Measurements from ENCODE around the gene PAPPA.

The PAPPA gene

GRCh38 chr9:116345393-116345792, 191.8 kb downstream of the PAPPA start:
- no peak for DNase-seq (ENCODE audit: low read depth in 2 of 2)

GRCh38 chr9:116345817-116346216, 192.2 kb downstream of the PAPPA start:
- no peak for DNase-seq (ENCODE audit: low read depth in 2 of 2)

DNA sequence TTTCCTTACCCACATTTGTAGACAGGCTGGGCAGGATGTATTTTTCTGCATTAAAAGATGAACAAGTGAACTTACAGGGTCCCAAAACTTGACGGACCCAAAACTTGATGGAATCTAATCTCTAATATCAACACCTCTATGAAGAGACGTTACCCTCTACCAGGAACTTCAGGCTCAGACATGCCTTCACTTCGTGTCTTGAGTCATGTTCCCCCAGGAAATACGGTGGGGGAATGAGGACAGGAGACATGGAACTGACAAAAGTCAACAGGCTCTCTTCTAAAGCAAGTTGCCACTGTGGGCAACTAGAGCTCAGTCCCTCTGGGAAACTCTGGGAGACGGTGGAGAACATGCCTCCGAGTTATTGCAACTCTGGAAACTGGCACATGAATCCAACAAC, 196.1 kb downstream of the PAPPA start:
- no peak for DNase-seq (ENCODE audit: low read depth in 2 of 2)

GRCh38 chr9:116350213-116350612, 196.6 kb downstream of the PAPPA start:
- DNase-seq (ENCODE audit: low read depth in 2 of 2) = no peak

- DNase-seq (ENCODE audit: low read depth in 2 of 2) = no peak
Observed at GRCh38 chr9:116352958-116353357, 199.4 kb downstream of the PAPPA start.

DNA sequence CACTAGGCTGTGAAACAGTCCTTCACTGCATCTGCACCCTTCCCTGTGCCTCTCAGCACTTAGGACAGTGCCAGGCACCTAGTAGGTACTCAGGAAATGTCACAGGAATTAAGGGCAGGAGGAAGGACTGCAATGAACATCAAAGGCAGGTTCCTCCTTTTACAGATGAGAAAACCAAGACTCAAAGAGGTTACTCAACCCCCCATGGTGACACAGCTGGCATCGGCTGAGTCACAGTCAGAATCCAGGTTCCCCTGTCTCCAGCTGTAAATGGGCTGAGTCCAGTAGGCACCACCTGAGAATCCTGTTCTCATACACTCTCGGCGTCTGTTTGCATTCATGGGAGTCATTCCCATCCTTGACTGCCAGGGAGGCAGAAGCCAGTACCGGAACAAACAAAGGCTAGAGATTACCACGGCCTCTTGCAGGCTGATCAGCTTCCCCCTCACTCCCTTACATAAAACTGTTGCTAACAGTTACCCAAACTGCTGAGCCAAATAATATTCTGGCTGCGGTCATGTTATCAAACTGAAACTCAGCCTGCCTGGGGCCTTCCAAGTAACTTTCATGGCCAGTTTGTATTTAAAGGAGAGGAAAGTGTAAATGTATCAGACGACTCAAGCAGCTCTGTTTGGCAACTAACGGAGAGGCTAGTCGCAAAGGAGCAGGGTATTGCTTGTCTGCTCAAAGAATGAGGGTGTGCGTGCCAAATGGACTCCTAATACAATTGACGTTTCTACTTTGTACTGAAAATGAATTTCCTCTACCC, 201.7 kb downstream of the PAPPA start:
- no peak for DNase-seq (ENCODE audit: low read depth in 2 of 2)

DNA sequence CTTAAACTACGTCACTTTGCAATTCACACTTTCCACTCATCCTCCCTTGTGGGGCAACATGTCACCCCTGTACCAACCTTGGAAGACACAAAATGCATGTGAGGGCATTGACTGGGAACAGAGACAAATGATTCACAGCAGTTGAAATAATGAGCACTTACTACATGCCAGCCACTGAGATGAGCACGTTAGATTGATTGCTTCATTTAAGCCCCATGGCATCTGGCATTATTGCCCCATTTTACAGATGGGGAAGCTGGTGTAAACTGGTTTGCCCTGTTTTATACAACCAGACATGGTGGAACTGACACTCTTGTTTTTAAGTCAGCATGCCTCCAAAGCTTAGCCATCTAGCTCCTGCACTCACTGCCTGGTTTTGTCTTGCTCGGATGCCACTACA, 204.7 kb downstream of the PAPPA start:
- no peak for DNase-seq (ENCODE audit: low read depth in 2 of 2)

DNA sequence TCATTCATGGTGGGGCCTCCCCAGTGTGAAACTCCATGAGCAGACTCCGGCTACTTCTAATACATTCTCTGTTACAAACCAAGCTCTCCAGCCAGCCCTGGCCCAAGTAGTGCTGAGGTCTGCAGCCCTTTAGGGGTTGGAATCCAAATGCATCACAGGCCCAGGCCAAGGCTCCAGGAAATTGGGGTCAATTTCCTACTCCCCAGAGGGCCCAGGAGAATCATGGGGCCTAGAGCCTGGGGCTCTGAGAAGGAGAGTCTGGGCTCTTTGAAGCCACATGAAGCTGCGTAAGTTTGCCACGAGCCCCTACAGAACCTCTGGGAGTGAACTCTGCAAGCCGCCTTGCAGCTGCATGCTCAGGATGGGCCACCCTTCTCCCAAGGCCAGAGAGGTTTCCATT, 206.4 kb downstream of the PAPPA start:
- DNase-seq (ENCODE audit: low read depth in 2 of 2) = no peak

GRCh38 chr9:116360989-116361388, 207.4 kb downstream of the PAPPA start:
- DNase-seq (ENCODE audit: low read depth in 2 of 2) = no peak

GRCh38 chr9:116361547-116361946, 208.0 kb downstream of the PAPPA start:
- DNase-seq (ENCODE audit: low read depth in 2 of 2) = no peak

DNA sequence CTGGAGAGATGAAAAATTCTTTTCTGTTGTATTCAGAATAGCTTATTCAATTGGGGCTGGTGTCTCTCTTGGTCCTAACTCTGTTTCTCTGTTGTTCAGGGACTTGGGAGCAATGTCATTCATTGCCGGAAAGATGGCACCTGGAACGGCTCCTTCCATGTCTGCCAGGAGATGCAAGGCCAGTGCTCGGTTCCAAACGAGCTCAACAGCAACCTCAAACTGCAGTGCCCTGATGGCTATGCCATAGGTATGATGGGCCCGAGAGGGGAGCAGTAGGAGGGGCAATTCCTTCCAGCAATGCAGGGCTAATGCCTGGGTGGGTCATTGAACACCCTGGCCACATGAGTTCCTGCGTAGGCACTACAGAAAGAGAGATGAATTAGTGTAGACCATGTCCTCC, 208.9 kb downstream of the PAPPA start:
- DNase-seq (ENCODE audit: low read depth in 2 of 2) = no peak

DNA sequence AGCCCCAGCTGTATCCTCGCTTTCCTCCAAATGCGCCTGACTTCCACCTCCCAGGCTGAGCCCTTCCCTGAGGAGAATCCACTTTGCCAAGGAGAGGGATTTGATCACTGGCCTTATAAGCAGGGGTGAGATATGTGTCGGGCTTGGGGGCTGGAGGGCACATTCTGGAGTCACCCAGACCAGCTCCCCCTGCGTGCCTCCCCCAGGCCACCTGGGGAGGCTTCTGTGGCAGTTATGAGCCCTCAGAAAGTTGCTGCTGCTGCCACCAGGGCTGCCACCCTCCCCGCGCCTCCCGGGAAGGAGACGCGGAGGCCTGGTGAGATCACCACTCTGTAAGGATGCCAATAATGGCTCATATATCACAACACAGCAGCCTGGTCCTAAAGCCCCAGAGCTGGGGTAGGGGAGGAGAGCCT, 211.5 kb downstream of the PAPPA start:
- DNase-seq (ENCODE audit: low read depth in 2 of 2) = peak; percentile 49 to 62

- DNase-seq (ENCODE audit: low read depth in 2 of 2) = no peak
Observed at GRCh38 chr9:116366241-116366640, 212.7 kb downstream of the PAPPA start.

GRCh38 chr9:116368680-116369079, 215.1 kb downstream of the PAPPA start:
- no peak for DNase-seq (ENCODE audit: low read depth in 2 of 2)

- DNase-seq (ENCODE audit: low read depth in 2 of 2) = no peak
Observed at GRCh38 chr9:116369706-116370105, 216.1 kb downstream of the PAPPA start.

DNA sequence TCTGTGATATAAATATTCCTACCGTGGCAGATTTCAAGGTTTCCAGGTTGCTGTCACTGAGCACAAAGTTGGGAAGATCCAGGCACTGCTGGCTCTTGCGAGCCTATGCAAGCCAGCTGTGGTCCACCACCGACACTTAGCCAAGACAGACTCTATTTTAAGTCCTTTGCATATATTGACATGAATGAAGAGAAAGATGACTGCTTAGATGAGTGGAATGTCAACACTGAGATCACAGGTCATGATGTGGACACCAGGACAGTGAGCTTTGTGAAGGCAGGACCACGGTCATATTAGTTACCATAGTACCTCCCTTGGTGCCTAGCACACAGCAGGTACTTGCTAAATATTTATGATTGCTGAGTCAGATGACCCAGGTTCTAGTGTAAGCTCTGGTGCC, 217.0 kb downstream of the PAPPA start:
- no peak for DNase-seq (ENCODE audit: low read depth in 2 of 2)

DNA sequence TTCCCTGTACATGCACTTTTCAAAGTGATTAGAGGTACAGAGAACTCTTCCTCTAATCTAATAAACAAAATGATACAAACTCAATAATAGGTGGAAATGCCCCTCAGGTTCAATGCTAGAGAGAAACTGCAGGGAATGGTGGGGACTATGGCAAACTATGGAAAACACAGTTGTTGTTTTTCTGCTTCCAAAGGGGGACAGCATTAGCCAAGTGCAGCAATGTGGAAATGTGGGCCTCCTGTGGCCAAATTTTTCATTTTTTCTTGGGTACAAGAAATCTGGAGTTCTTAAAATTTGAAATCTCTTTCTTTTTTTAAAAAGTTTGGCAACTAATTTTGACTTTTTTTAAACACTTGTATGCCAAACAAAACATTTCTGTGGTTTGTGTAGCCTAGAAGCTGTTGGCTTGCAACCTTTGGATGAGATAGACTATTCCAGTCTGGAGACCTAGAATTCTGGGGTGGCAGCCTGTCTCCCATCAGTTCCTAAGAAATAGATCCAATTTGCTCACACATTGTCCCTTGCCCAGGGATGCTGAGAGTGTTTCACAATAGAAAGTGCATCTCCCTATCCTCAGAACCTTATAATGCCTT, 218.6 kb downstream of the PAPPA start:
- DNase-seq (ENCODE audit: low read depth in 2 of 2) = no peak

- no peak for DNase-seq (ENCODE audit: low read depth in 2 of 2)
Observed at GRCh38 chr9:116372786-116373185, 219.2 kb downstream of the PAPPA start.

GRCh38 chr9:116377179-116377798, 223.7 kb downstream of the PAPPA start:
- DNase-seq (ENCODE audit: low read depth in 2 of 2) = no peak

- no peak for DNase-seq (ENCODE audit: low read depth in 2 of 2)
Observed at GRCh38 chr9:116378873-116379272, 225.3 kb downstream of the PAPPA start.

DNA sequence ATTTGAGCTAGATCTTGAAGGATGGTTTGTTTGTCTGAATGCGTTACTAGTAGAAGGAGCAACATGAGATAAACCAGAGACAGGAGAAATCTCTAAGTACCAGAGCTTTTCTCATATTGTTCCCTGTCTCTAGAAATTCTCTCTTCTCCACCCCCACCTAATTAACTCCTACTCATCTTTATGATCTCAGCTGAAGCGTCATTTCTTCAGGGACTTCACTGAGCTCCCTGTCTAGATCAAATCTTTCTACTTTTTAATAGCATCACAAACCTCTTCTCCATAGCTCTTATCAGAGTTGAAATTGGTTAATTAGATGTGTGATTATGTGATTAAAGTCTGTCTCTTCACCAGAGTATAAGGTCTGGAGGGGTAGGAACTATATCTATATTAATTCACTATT, 226.2 kb downstream of the PAPPA start:
- DNase-seq (ENCODE audit: low read depth in 2 of 2) = no peak

DNA sequence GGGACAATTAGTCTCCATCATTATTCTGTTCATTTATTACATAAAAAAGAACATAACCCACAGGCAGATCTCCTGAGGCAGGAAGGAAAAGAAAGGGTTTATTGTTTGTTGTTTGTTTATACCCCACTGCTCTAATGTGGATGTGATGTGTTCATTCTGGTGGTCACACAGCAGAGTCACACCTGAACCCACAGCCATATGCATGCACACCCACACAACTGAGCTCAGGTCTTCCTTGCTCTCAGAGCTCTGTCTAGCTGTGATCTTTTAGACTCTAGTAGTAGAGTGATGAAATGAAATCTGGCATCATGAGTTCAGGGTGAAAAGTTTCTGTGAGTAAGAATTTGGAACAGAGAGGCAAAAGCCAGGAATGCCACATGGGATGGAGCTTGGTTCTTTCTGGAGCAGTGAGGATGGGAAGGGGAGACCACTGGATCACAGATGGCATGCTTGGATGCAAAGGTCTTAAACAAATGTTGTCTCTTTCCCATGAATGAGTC, 227.0 kb downstream of the PAPPA start:
- no peak for DNase-seq (ENCODE audit: low read depth in 2 of 2)

DNA sequence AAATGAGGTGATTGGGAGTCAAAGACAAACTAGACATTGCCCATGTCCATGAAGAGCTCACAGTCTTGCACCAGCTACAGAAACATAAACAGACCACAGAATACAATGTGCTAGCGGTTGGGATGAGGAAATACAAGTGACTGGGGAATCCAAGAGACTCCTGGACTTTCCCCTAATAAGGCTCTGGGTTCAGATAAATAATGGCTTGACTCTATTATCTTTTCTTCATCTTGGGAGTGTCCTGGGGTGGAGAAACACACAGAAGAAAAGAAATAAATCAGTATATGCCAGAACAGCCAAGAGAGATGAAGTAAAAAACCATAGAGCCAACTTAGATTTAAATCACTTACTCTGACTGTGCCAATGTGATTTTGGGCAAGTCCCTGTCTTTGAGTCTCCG, 227.8 kb downstream of the PAPPA start:
- no peak for DNase-seq (ENCODE audit: low read depth in 2 of 2)
